Thoracic aorta (tissue), 2 donors: ENCODE data around the gene MZT2A. TPM values are rescaled to one million over a fixed set of nuclear protein-coding genes. Genes with fewer than 3 reads are reported as not detected.
"Not testable (repeated sequence)": the region's sequence is repeated elsewhere in the genome, so short reads cannot be mapped to it uniquely, and the experiment has no call there.

ENCODE experiments used
- ATAC-seq: fragments of 150-250 bp; one replicate; pipeline ENCODE4 v1.8.0; 2017; ENCODE audit warnings: low read depth; ENCODE audit not compliant: insufficient number of reproducible peaks, low FRiP score
- DNase-seq: peaks from one replicate; pipeline ENCODE4 v3.0.0-alpha.2; 2020; ENCODE audit warnings: low spot score
- H3K27ac ChIP-seq, 2 donors: fragments of 200-600 bp; sonication (generic); 1 replicate in 1 of 2; 2 replicates in 1 of 2; pipeline ENCODE4 v1.5.1; 2016; ENCODE audit warnings: mild to moderate bottlenecking in 2 of 2, moderate library complexity in 2 of 2
- H3K27me3 ChIP-seq: fragments of 200-600 bp; sonication (generic); replicated peaks from 2 replicates; pipeline ENCODE4 v1.6.0; 2016; ENCODE audit warnings: mild to moderate bottlenecking; ENCODE audit not compliant: insufficient read depth
- H3K36me3 ChIP-seq: fragments of 200-600 bp; sonication (generic); one replicate; pipeline ENCODE4 v1.5.1; 2016
- H3K4me1 ChIP-seq, 2 donors: fragments of 200-600 bp; sonication (generic); 1 replicate in 1 of 2; 2 replicates in 1 of 2; pipeline versions ENCODE4 v1.5.1 to v1.6.0; 2016; ENCODE audit warnings: low read depth in 2 of 2, mild to moderate bottlenecking in 1 of 2; ENCODE audit not compliant: control insufficient read depth in 1 of 2
- H3K4me3 ChIP-seq: fragments of 200-600 bp; sonication (generic); 2 replicates; pipeline ENCODE4 v1.5.1; 2016; ENCODE audit warnings: mild to moderate bottlenecking
- H3K9me3 ChIP-seq: fragments of 200-600 bp; sonication (generic); 2 replicates; pipeline ENCODE4 v1.5.1; 2016
- CTCF ChIP-seq: fragments of 200-600 bp; sonication (generic); IDR thresholded peaks from one replicate; pipeline ENCODE4 v1.5.1; 2019; ENCODE audit warnings: antibody characterized with exemption
- total RNA-seq, 2 donors: library from RNA; depleted of rRNA; stranded (reverse); fragments of >200 nt; gene quantifications; one replicate each; pipeline versions ENCODE4 v1.1.0 to v1.2.3, GENCODE V29; 2016

The MZT2A gene
- total RNA-seq, 2 donors from 2014 or later: 43.3 to 49.5 TPM

GRCh38 chr2:131495506-131495905 is 3.3 kb upstream of the MZT2A start:
- H3K4me3 ChIP-seq, H3K27ac ChIP-seq, H3K9me3 ChIP-seq, ATAC-seq, H3K27me3 ChIP-seq, DNase-seq: not testable (repeated sequence)
- Histone ChIP-seq H3K4me1 (peaks cover 7 to 24% of the 10 kb centered on the region in 2 donors), H3K36me3 (peaks cover 10% of the 10 kb centered on the region)

GRCh38 chr2:131493199-131493968 is 1.2 kb upstream of the MZT2A start:
- Histone ChIP-seq H3K4me1 (peaks cover 7 to 25% of the 10 kb centered on the region in 2 donors), H3K27ac (peak overlapping the region; percentile 69 to 86), H3K36me3 (peaks cover 5% of the 10 kb centered on the region), H3K9me3 (no peaks in the 10 kb centered on the region), H3K4me3 (peak overlapping the region; percentile 91), H3K27me3 (no peaks in the 10 kb centered on the region)
- DNase-seq (no peak), ATAC-seq (peak; percentile 29)
- no peak for TF ChIP-seq CTCF

GRCh38 chr2:131492418-131493198 is 411 bp upstream of the MZT2A start:
- peak; percentile 88 for ATAC-seq

GRCh38 chr2:131491469-131491836 is 744 bp downstream of the MZT2A start:
- H3K27ac ChIP-seq, H3K9me3 ChIP-seq, H3K27me3 ChIP-seq, ATAC-seq, H3K36me3 ChIP-seq, DNase-seq: not testable (repeated sequence)
- Histone ChIP-seq H3K4me1 (peaks cover 7 to 25% of the 10 kb centered on the region in 2 donors), H3K4me3 (peak overlapping the region; percentile 91)

More at GRCh38 chr2:131492418-131493198, 411 bp upstream of the MZT2A start:
- no peaks in the 10 kb centered on the region for H3K27me3 ChIP-seq
- no peaks in the 10 kb centered on the region for H3K36me3 ChIP-seq
- DNase-seq: peak; percentile 64
- TF ChIP-seq CTCF: peak; percentile 89
- H3K27ac ChIP-seq: peak overlapping the region; percentile 69 to 86
- no peaks in the 10 kb centered on the region for H3K9me3 ChIP-seq
- H3K4me3 ChIP-seq: peak overlapping the region; percentile 91
- H3K4me1 ChIP-seq: peaks cover 7 to 25% of the 10 kb centered on the region in 2 donors

GRCh38 chr2:131490616-131491468 is 1.4 kb downstream of the MZT2A start:
- H3K36me3 ChIP-seq, H3K9me3 ChIP-seq, ATAC-seq, DNase-seq, H3K27me3 ChIP-seq, H3K27ac ChIP-seq: not testable (repeated sequence)
- H3K4me3 ChIP-seq: peak overlapping the region; percentile 91
- H3K4me1 ChIP-seq: peaks cover 7 to 25% of the 10 kb centered on the region in 2 donors

GRCh38 chr2:131488306-131489205 is 3.6 kb downstream of the MZT2A start:
- Histone ChIP-seq H3K27me3 (no peaks in the 10 kb centered on the region), H3K9me3 (no peaks in the 10 kb centered on the region), H3K4me1 (peaks cover 0 to 10% of the 10 kb centered on the region in 2 donors), H3K27ac (no peak overlapping the region), H3K36me3 (no peaks in the 10 kb centered on the region), H3K4me3 (no peak overlapping the region)
- ATAC-seq: no peak
- DNase-seq: no peak
- TF ChIP-seq CTCF: no peak

- not testable (repeated sequence) for DNase-seq, H3K27ac ChIP-seq, H3K4me3 ChIP-seq, H3K4me1 ChIP-seq, H3K27me3 ChIP-seq, H3K36me3 ChIP-seq, H3K9me3 ChIP-seq, ATAC-seq
Measured at GRCh38 chr2:131486201-131486902, 5.8 kb downstream of the MZT2A start.

- not testable (repeated sequence) for H3K36me3 ChIP-seq, H3K4me1 ChIP-seq, H3K4me3 ChIP-seq, ATAC-seq, H3K27ac ChIP-seq, H3K27me3 ChIP-seq, H3K9me3 ChIP-seq, DNase-seq
Measured at GRCh38 chr2:131484906-131485460, 7.2 kb downstream of the MZT2A start.
